Measurements from ENCODE around the gene CPT2.

The CPT2 gene

DNA sequence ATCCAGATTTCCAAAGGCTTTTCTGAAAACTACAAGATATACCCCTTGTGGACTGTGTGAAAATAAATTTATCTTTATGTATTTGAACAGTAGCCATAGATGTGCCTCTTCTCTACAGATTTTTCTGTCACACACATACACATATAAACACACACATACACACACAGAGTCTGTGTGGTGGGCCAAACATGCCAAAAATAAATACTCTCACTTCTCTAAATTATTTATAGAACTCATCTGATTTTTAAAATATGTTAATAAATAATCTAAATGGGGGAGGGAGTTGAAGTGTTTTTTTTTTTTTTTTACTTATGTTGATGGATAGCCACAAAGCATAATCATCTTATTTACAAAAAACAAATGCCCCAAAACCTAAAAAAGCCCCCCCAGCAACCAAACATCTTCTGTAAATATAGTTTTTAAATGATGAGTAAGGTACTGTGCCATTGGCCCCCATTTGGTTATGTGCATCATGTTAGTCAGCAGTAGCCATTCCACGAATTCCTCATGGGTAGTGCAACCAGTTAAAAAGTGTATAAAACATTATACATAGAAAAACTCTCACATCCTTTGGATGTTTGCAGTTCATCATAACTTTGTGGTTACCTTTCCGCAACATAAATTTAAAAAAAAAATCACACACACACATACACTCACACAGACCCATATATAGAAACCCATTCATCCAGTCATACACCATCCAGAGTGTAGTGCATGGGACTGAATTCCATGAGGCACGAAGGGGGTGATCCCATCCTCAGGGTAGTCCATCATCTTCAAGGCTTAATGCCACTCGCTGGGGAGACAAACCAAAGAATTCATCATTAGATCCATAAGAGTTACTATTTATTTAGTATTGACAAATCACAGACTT lies 49.9 kb downstream of the CPT2 start:
- DNase-seq (ENCODE audit: low read depth) = no peak
- TF ChIP-seq, protein P1, sequence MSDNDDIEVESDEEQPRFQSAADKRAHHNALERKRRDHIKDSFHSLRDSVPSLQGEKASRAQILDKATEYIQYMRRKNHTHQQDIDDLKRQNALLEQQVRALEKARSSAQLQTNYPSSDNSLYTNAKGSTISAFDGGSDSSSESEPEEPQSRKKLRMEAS (IDR thresholded peaks at IDR 0.05; ENCODE audit: low read depth, low read length) = no peak
- no peak for TF ChIP-seq POLR2A (IDR thresholded peaks at IDR 0.05; ENCODE audit: extremely low read depth, insufficient read length)
- TF ChIP-seq, protein P2, sequence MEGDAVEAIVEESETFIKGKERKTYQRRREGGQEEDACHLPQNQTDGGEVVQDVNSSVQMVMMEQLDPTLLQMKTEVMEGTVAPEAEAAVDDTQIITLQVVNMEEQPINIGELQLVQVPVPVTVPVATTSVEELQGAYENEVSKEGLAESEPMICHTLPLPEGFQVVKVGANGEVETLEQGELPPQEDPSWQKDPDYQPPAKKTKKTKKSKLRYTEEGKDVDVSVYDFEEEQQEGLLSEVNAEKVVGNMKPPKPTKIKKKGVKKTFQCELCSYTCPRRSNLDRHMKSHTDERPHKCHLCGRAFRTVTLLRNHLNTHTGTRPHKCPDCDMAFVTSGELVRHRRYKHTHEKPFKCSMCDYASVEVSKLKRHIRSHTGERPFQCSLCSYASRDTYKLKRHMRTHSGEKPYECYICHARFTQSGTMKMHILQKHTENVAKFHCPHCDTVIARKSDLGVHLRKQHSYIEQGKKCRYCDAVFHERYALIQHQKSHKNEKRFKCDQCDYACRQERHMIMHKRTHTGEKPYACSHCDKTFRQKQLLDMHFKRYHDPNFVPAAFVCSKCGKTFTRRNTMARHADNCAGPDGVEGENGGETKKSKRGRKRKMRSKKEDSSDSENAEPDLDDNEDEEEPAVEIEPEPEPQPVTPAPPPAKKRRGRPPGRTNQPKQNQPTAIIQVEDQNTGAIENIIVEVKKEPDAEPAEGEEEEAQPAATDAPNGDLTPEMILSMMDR (IDR thresholded peaks at IDR 0.05; ENCODE audit: low read depth, low read length) = no peak
- no peak for TF ChIP-seq MYC (IDR thresholded peaks at IDR 0.05; ENCODE audit: low read depth, low read length)
- no peak overlapping the region for H3K4me3 ChIP-seq (ENCODE audit: low read depth, low read length)

DNA sequence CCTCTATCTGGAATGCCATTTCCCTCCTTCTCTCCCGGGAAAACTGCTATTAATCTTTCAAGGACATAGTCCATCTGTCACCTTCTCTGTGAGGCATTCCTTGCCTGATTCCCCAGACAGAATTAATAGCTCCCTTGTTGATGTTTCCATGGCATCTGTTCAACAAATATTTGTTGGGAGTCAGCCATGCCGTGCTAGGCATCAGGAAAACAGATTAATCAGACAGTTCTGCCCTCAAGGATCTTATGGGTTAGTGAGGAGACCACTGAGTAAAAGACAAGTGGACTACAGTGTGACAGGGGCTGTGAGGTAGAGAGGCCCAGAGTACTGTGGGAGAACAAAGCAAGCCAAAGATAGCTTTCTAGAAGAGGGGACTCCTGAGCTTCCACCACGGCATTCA lies 53.1 kb downstream of the CPT2 start:
- H3K4me3 ChIP-seq (ENCODE audit: low read depth, low read length) = no peak overlapping the region
- DNase-seq (ENCODE audit: low read depth) = no peak
- TF ChIP-seq POLR2A (IDR thresholded peaks at IDR 0.05; ENCODE audit: extremely low read depth, insufficient read length) (no peak), MYC (IDR thresholded peaks at IDR 0.05; ENCODE audit: low read depth, low read length) (no peak)
- TF ChIP-seq, protein P1 (IDR thresholded peaks at IDR 0.05; ENCODE audit: low read depth, low read length) = no peak
- TF ChIP-seq, protein P2 (IDR thresholded peaks at IDR 0.05; ENCODE audit: low read depth, low read length) = no peak

DNA sequence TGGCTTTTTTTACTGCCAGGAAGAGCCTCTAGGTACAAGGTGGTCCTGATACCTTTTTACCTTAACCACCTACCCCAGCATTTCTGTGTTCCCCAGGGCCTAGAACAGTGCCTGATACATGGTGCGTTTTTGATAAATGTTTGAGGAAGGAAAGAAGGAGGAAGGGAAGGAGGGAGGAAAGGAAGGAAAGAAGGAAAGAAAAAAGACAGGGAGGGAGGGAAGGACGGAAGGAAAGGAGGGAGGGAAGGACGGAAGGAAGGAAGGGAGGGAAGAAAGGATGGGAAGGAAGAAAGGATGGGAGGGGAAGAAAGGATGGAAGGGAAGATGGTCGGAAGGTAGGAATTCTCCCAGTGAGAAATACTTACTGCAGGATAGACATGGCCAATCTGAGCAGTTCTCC lies 53.7 kb downstream of the CPT2 start:
- TF ChIP-seq, protein P1 (IDR thresholded peaks at IDR 0.05; ENCODE audit: low read depth, low read length) = no peak
- TF ChIP-seq POLR2A (IDR thresholded peaks at IDR 0.05; ENCODE audit: extremely low read depth, insufficient read length) (no peak), MYC (IDR thresholded peaks at IDR 0.05; ENCODE audit: low read depth, low read length) (no peak)
- TF ChIP-seq, protein P2 (IDR thresholded peaks at IDR 0.05; ENCODE audit: low read depth, low read length) = no peak
- no peak overlapping the region for H3K4me3 ChIP-seq (ENCODE audit: low read depth, low read length)
- no peak for DNase-seq (ENCODE audit: low read depth)

DNA sequence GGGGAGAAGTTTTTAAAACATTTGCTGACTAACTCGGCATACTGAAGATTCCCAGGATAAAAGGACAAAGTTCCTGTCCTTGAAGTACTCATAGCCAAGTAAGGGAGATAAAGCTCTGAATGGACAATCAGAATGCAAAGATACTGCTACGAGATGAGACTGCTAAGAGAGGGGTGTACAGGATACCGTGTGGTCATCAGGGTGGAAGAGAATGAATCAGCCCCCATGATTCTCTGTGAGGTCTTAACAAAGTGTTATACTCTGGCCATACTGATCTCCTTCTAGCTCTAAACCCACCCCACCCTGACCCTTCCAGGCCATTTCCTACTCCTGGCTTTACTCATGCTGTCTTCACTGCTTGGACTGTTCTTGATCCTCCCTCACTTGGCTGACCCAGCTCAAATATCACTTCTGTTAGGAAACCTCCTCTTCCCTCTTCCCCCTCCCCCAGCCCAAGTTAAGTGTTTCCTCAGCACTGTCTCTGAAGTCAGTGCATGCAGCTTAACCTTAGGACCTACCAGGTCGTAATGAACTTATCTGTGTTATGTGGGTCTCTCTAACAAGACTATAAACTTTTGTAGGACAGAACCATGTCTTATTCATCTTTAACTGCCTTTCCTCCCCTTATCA lies 57.5 kb downstream of the CPT2 start:
- no peak for DNase-seq (ENCODE audit: low read depth)
- no peak overlapping the region for H3K4me3 ChIP-seq (ENCODE audit: low read depth, low read length)
- TF ChIP-seq, protein P2 (IDR thresholded peaks at IDR 0.05; ENCODE audit: low read depth, low read length) = no peak
- TF ChIP-seq POLR2A (IDR thresholded peaks at IDR 0.05; ENCODE audit: extremely low read depth, insufficient read length) = no peak
- TF ChIP-seq, protein P1 (IDR thresholded peaks at IDR 0.05; ENCODE audit: low read depth, low read length) = no peak
- no peak for TF ChIP-seq MYC (IDR thresholded peaks at IDR 0.05; ENCODE audit: low read depth, low read length)

DNA sequence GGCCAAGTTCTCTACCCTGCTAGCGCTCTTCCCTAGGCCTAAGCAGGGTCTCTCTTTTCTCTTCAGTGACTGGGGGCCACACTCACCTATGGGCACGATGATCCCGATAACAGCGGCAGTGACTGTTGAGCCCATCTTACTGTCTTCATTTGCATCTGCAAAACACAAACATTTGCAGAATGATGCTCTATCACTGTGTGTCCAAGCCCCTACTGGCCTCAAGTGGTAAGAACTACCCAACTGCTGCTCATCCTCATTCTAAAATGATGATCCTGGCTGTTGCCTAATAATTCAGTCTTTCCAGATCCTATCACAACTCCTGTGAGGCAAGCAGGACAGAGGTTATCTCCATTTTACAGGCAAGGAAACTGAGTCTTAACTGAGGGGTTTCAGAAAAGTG lies 58.4 kb downstream of the CPT2 start:
- no peak overlapping the region for H3K4me3 ChIP-seq (ENCODE audit: low read depth, low read length)
- no peak for TF ChIP-seq POLR2A (IDR thresholded peaks at IDR 0.05; ENCODE audit: extremely low read depth, insufficient read length)
- TF ChIP-seq MYC (IDR thresholded peaks at IDR 0.05; ENCODE audit: low read depth, low read length) = no peak
- TF ChIP-seq, protein P2 (IDR thresholded peaks at IDR 0.05; ENCODE audit: low read depth, low read length) = no peak
- TF ChIP-seq, protein P1 (IDR thresholded peaks at IDR 0.05; ENCODE audit: low read depth, low read length) = no peak
- DNase-seq (ENCODE audit: low read depth) = no peak

Data from NB4 (cell line).